SK-N-SH treated with all-trans-retinoic acid at 6 μM for 48 hours (cell line): ENCODE data around the gene SLC1A4.
A peak's percentile ranks its signal among the peaks of the same experiment; 100 is the strongest.

Experiments
- ATAC-seq: fragments of 200-7000 bp; cut with Tn5 transposase; 3 replicates; pipeline ENCODE4 v1.9.1; 2020; ENCODE audit warnings: mild to moderate bottlenecking, moderate library complexity
- BACH2 ChIP-seq: fragments of 250-450 bp; sonication (Bioruptor Pico); IDR thresholded peaks from 2 replicates; pipeline ENCODE4 v1.9.0; 2021; ENCODE audit warnings: mild to moderate bottlenecking, borderline replicate concordance
- ESRRG ChIP-seq: fragments of 250-450 bp; sonication (Bioruptor Pico); IDR thresholded peaks from 2 replicates; pipeline ENCODE4 v1.6.1; 2021; ENCODE audit warnings: mild to moderate bottlenecking
- GLIS3 ChIP-seq: fragments of 250-450 bp; sonication (Bioruptor Pico); IDR thresholded peaks from 2 replicates; pipeline ENCODE4 v1.5.0; 2020; ENCODE audit warnings: mild to moderate bottlenecking, moderate library complexity
- ISL1 ChIP-seq: fragments of 250-450 bp; sonication (Bioruptor Pico); IDR thresholded peaks from 2 replicates; pipeline ENCODE4 v2.1.2; 2022; ENCODE audit warnings: mild to moderate bottlenecking, moderate library complexity
- OSR1 ChIP-seq: fragments of 250-450 bp; sonication (Bioruptor Pico); IDR thresholded peaks from 2 replicates; pipeline ENCODE4 v1.8.0; 2022; ENCODE audit warnings: moderate library complexity, mild to moderate bottlenecking, inconsistent platforms
- PATZ1 ChIP-seq: fragments of 250-450 bp; sonication (Bioruptor Pico); IDR thresholded peaks from 2 replicates; pipeline ENCODE4 v1.8.0; 2020; ENCODE audit warnings: mild to moderate bottlenecking, moderate library complexity, borderline replicate concordance
- PPARA ChIP-seq: fragments of 250-450 bp; sonication (Bioruptor Pico); IDR thresholded peaks from 2 replicates; pipeline ENCODE4 v1.5.0; 2020; ENCODE audit warnings: mild to moderate bottlenecking, borderline replicate concordance
- RARB ChIP-seq: fragments of 250-450 bp; sonication (Bioruptor Pico); IDR thresholded peaks from 2 replicates; pipeline ENCODE4 v1.8.0; 2021; ENCODE audit warnings: mild to moderate bottlenecking, moderate library complexity
- SNAI2 ChIP-seq: fragments of 250-450 bp; sonication (Bioruptor Pico); IDR thresholded peaks from 2 replicates; pipeline ENCODE4 v1.5.0; 2020; ENCODE audit warnings: mild to moderate bottlenecking, moderate library complexity
- TCF4 ChIP-seq: fragments of 250-450 bp; sonication (Bioruptor Pico); IDR thresholded peaks from 2 replicates; pipeline ENCODE4 v1.8.0; 2021; ENCODE audit warnings: mild to moderate bottlenecking, moderate library complexity, borderline replicate concordance
- TOX ChIP-seq: fragments of 250-450 bp; sonication (Bioruptor Pico); IDR thresholded peaks from 2 replicates; pipeline ENCODE4 v1.8.0; 2021; ENCODE audit warnings: mild to moderate bottlenecking, moderate library complexity, borderline replicate concordance
- ZFP3 ChIP-seq: fragments of 250-450 bp; sonication (Bioruptor Pico); IDR thresholded peaks from 2 replicates; pipeline ENCODE4 v1.5.0; 2020; ENCODE audit warnings: mild to moderate bottlenecking, moderate library complexity
- ZFP30 ChIP-seq: fragments of 450-650 bp; formaldehyde crosslinking; IDR thresholded peaks from 2 replicates; pipeline ENCODE4 v1.5.0; 2022; ENCODE audit warnings: mild to moderate bottlenecking, moderate library complexity
- ZNF565 ChIP-seq: fragments of 450-650 bp; formaldehyde crosslinking; conservative IDR thresholded peaks from 2 replicates; pipeline ENCODE4 v1.5.0; 2020; ENCODE audit warnings: low read depth, mild to moderate bottlenecking, moderate library complexity
- ZNF8 ChIP-seq: fragments of 450-650 bp; formaldehyde crosslinking; IDR thresholded peaks from 2 replicates; pipeline ENCODE4 v1.5.0; 2020; ENCODE audit warnings: mild to moderate bottlenecking, moderate library complexity
- TF ChIP-seq, protein P1 (sequence below): fragments of 250-450 bp; sonication (Bioruptor Pico); IDR thresholded peaks from 2 replicates; pipeline ENCODE4 v1.5.1; 2020; ENCODE audit warnings: low read depth, mild to moderate bottlenecking, moderate library complexity
- TF ChIP-seq, protein P2 (sequence below): fragments of 250-450 bp; sonication (Bioruptor Pico); IDR thresholded peaks from 2 replicates; pipeline ENCODE4 v1.5.0; 2020; ENCODE audit warnings: mild to moderate bottlenecking, moderate library complexity

The SLC1A4 gene

DNA sequence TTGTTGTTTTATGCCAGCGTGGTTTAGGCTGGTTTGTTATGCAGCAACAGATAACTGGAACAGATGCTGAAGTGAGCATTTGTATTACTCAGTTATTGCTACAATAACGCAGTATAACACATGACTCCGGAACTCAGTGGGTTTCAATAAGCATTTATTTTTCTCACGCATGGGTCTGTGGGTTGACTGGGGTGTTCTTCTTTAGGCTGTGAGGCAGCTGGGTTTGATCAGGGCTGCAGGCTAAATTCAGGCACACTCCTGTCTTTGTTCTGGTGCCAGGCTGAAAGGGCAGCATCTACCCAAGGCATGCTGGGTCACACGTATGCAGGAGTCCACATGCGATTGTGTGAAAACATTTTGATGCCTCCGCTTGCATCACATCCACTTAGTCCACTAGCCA, 3.8 kb upstream of the SLC1A4 start:
- ATAC-seq = no peak

DNA sequence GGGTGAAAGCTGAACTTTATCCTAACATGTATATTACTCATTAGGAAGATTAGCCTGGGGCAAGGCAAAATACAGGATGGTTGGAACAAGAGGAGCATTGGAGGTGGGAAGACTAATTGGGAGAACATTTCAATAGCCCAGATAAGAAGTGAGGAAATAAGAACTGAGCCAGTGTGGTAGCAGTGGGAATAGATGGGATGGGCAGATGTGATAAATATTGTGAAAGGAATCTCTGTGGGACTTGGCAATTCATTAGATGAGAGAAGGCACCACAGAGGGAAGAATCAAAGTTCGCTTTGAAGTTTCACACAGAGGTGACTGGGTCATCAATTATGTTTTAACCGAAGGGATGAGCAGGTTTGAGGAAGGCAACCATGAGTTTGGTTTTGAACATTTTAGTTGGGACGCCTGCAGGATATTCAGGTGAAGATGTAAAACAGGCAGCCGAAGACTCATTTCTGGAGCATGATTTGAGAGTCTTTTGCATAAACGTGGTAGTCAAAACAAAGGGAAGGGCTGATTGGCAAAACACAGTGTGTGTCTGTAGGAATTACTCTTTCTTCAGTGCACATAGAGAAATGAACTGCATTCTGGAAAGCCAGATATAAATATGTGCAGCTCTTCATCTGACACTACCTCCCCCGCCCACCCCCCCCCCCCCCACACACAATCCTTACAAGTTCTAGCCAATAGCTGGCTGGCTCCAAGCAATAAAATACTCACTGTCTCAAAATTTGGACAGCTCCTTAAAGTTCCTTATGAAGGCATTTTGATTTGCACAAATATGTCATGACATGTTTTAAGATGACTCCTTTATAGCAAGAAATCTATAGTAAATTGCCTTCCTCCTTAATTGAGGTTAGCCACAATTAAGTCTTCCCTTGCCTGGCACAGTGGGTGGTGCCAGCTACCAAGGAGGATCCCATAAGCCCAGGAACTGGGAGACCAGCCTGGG, 1.9 kb upstream of the SLC1A4 start:
- TF ChIP-seq OSR1 (CRISPR knock-in tag) (no peak), PATZ1 (CRISPR knock-in tag) (no peak)
- no peak for ATAC-seq

More for the DNA sequence above, 3.8 kb upstream of the SLC1A4 start:
- TF ChIP-seq PPARA (CRISPR knock-in tag) (no peak), ISL1 (CRISPR knock-in tag) (no peak), BACH2 (CRISPR knock-in tag) (no peak), PATZ1 (CRISPR knock-in tag) (no peak), RARB (CRISPR knock-in tag) (no peak), ZFP3 (CRISPR knock-in tag) (no peak), GLIS3 (CRISPR knock-in tag) (no peak), OSR1 (CRISPR knock-in tag) (no peak), TOX (no peak)
- TF ChIP-seq, protein P1, sequence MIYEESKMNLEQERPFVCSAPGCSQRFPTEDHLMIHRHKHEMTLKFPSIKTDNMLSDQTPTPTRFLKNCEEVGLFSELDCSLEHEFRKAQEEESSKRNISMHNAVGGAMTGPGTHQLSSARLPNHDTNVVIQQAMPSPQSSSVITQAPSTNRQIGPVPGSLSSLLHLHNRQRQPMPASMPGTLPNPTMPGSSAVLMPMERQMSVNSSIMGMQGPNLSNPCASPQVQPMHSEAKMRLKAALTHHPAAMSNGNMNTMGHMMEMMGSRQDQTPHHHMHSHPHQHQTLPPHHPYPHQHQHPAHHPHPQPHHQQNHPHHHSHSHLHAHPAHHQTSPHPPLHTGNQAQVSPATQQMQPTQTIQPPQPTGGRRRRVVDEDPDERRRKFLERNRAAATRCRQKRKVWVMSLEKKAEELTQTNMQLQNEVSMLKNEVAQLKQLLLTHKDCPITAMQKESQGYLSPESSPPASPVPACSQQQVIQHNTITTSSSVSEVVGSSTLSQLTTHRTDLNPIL = no peak
- TF ChIP-seq, protein P2, sequence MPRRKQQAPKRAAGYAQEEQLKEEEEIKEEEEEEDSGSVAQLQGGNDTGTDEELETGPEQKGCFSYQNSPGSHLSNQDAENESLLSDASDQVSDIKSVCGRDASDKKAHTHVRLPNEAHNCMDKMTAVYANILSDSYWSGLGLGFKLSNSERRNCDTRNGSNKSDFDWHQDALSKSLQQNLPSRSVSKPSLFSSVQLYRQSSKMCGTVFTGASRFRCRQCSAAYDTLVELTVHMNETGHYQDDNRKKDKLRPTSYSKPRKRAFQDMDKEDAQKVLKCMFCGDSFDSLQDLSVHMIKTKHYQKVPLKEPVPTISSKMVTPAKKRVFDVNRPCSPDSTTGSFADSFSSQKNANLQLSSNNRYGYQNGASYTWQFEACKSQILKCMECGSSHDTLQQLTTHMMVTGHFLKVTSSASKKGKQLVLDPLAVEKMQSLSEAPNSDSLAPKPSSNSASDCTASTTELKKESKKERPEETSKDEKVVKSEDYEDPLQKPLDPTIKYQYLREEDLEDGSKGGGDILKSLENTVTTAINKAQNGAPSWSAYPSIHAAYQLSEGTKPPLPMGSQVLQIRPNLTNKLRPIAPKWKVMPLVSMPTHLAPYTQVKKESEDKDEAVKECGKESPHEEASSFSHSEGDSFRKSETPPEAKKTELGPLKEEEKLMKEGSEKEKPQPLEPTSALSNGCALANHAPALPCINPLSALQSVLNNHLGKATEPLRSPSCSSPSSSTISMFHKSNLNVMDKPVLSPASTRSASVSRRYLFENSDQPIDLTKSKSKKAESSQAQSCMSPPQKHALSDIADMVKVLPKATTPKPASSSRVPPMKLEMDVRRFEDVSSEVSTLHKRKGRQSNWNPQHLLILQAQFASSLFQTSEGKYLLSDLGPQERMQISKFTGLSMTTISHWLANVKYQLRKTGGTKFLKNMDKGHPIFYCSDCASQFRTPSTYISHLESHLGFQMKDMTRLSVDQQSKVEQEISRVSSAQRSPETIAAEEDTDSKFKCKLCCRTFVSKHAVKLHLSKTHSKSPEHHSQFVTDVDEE = no peak

GRCh38 chr2:64987956-64988419, 1.2 kb upstream of the SLC1A4 start:
- TF ChIP-seq RARB (CRISPR knock-in tag) (no peak), OSR1 (CRISPR knock-in tag) (no peak), BACH2 (CRISPR knock-in tag) (no peak), ISL1 (CRISPR knock-in tag) (no peak), ZFP3 (CRISPR knock-in tag) (no peak), ZFP30 (no peak), TOX (no peak), ZNF565 (CRISPR knock-in tag) (no peak), TCF4 (CRISPR knock-in tag) (no peak), PPARA (CRISPR knock-in tag) (no peak), ESRRG (CRISPR knock-in tag) (no peak)
- ATAC-seq = no peak; the same call in 2 of the 3 replicates

DNA sequence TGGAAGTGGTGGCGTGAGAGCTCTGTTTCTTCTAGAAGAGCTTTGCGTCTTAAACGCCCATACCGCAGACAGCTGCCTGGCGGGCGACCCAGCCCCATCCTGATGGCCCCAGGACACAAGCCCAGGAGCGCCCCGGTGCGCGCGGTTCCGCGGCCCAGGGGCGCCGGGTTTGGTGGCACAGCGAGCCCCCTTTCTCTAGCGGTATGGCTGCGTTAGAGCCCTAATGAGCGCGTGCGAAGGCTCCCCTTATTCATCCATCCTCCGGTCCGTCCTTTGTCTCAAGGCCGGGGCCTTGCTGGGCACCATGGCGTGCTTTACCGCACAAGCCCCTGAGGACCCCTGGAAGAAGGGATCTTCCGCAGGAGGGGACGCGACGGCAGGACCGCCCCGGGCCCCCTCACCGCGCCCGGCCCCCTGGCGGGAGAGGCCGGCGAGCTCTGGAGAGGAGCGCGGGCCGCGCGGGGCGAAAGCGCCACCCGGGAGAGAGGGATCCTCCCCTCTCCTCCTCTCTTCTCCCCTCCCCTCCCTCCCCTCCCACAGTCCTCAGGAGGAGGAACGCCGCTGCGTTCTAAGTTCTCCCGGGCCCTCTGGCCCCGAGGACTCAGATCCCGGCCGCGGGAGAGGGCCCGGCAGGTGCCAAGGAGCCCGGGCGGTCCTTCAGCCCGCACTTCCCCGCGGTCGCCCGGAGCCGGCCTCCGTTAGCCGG, 626 bp upstream of the SLC1A4 start:
- TF ChIP-seq ESRRG (CRISPR knock-in tag) (no peak), SNAI2 (CRISPR knock-in tag) (peak; percentile 80; the same call in 1 of the 2 replicates), GLIS3 (CRISPR knock-in tag) (no peak), TOX (no peak), ISL1 (CRISPR knock-in tag) (no peak), ZFP30 (no peak), ZNF8 (0 out of 2 replicates have a peak, but pooled peaks have one; percentile 14)
- TF ChIP-seq, protein P1 = no peak
- TF ChIP-seq, all 23 proteins: peak for 2
- ATAC-seq = peak; percentile 81
